CD4-positive, alpha-beta T cell (primary cell): ENCODE data around the gene COMP. TPM values are rescaled to one million over a fixed set of nuclear protein-coding genes. Genes with fewer than 3 reads are reported as not detected.

ENCODE experiments used
- ATAC-seq: fragments of 200-7000 bp; cut with Tn5 transposase; one replicate; pipeline ENCODE4 v1.10.0; 2022; ENCODE audit warnings: mild to moderate bottlenecking; ENCODE audit not compliant: poor library complexity
- CTCF ChIA-PET: fragments of 350-600 bp; sonication (Branson Sonifier 250); formaldehyde crosslinking; loops from one replicate; lab custom pipeline; 2021; ENCODE audit warnings: antibody characterized with exemption, inconsistent platforms; lab: Charles Lee
- POLR2A ChIA-PET: fragments of 350-600 bp; sonication (Branson Sonifier 250); formaldehyde crosslinking; loops from one replicate; lab custom pipeline; 2021; ENCODE audit warnings: antibody characterized with exemption, inconsistent platforms; lab: Charles Lee
- DNase-seq, 14 experiments: peaks; one replicate each; pipeline ENCODE4 v3.0.0-alpha.2; 2013 to 2020; ENCODE audit warnings: mixed read lengths in 2 of 14
- H3K27ac ChIP-seq, 2 donors: one replicate each; pipeline versions ENCODE4 v1.5.1 to v1.7.0; 2013; ENCODE audit warnings: low read length in 2 of 2, low read depth in 1 of 2, mild to moderate bottlenecking in 1 of 2
- H3K27me3 ChIP-seq, 2 experiments: 1 replicate in 1 of 2; 2 replicates in 1 of 2; pipeline versions ENCODE4 v1.6.1 to v1.7.0; 2013; ENCODE audit warnings: low read length in 2 of 2, control low read depth in 1 of 2, mild to moderate bottlenecking in 1 of 2, moderate library complexity in 1 of 2; ENCODE audit not compliant: insufficient read depth in 2 of 2, control insufficient read depth in 1 of 2
- H3K36me3 ChIP-seq: one replicate; pipeline ENCODE4 v1.6.1; 2013; ENCODE audit warnings: low read length, control low read depth; ENCODE audit not compliant: insufficient read depth
- H3K4me1 ChIP-seq: one replicate; pipeline ENCODE4 v1.6.1; 2013; ENCODE audit warnings: low read length, control low read depth; ENCODE audit not compliant: insufficient read depth
- H3K4me3 ChIP-seq: one replicate; pipeline ENCODE4 v1.5.1; 2013; ENCODE audit warnings: mild to moderate bottlenecking, low read length, moderate library complexity
- H3K9me3 ChIP-seq, 2 experiments: 1 replicate in 1 of 2; 2 replicates in 1 of 2; pipeline versions ENCODE4 v1.6.1 to v1.7.0; 2013; ENCODE audit warnings: low read length in 2 of 2, mild to moderate bottlenecking in 2 of 2, control low read depth in 1 of 2, moderate library complexity in 1 of 2; ENCODE audit not compliant: control insufficient read depth in 1 of 2, insufficient read depth in 1 of 2
- H3K27ac Mint-ChIP-seq: one replicate; pipeline ENCODE4 v1.8.0; 2020; ENCODE audit warnings: mixed read lengths
- H3K27me3 Mint-ChIP-seq: one replicate; pipeline ENCODE4 v1.8.0; 2021; ENCODE audit warnings: mixed read lengths
- H3K36me3 Mint-ChIP-seq: one replicate; pipeline ENCODE4 v1.8.0; 2021; ENCODE audit warnings: low read depth, mixed read lengths
- H3K4me1 Mint-ChIP-seq: one replicate; pipeline ENCODE4 v1.8.0; 2021; ENCODE audit warnings: low read depth, mixed read lengths
- H3K4me3 Mint-ChIP-seq: one replicate; pipeline ENCODE4 v1.8.0; 2020; ENCODE audit warnings: mild to moderate bottlenecking, mixed read lengths
- H3K9me3 Mint-ChIP-seq: one replicate; pipeline ENCODE4 v1.8.0; 2020; ENCODE audit warnings: mixed read lengths
- intact Hi-C, 2 experiments: fragments of 100-400 bp; cut with DNase I in 1 of 2; cut with micrococcal nuclease in 1 of 2; formaldehyde crosslinking; loops; one replicate each; pipeline versions ENCODE4 v1.15.1 to v1.9.0; 2023 to 2025; cut with DNase I, micrococcal nuclease
- total RNA-seq, 174 experiments: library from RNA in 2 of 174; stranded (reverse) in 2 of 174; gene quantifications; one replicate each; pipeline ENCODE4 v1.2.3 and lab custom pipeline; 2021 to 2026
- TF ChIP-seq, protein P1 (sequence below): fragments of 200-600 bp; IDR thresholded peaks from one replicate; pipeline ENCODE4 v1.8.0; 2022; ENCODE audit warnings: antibody characterized with exemption, mild to moderate bottlenecking

COMP gene
- total RNA-seq, 2 experiments from 2014 or later: not detected

DNA sequence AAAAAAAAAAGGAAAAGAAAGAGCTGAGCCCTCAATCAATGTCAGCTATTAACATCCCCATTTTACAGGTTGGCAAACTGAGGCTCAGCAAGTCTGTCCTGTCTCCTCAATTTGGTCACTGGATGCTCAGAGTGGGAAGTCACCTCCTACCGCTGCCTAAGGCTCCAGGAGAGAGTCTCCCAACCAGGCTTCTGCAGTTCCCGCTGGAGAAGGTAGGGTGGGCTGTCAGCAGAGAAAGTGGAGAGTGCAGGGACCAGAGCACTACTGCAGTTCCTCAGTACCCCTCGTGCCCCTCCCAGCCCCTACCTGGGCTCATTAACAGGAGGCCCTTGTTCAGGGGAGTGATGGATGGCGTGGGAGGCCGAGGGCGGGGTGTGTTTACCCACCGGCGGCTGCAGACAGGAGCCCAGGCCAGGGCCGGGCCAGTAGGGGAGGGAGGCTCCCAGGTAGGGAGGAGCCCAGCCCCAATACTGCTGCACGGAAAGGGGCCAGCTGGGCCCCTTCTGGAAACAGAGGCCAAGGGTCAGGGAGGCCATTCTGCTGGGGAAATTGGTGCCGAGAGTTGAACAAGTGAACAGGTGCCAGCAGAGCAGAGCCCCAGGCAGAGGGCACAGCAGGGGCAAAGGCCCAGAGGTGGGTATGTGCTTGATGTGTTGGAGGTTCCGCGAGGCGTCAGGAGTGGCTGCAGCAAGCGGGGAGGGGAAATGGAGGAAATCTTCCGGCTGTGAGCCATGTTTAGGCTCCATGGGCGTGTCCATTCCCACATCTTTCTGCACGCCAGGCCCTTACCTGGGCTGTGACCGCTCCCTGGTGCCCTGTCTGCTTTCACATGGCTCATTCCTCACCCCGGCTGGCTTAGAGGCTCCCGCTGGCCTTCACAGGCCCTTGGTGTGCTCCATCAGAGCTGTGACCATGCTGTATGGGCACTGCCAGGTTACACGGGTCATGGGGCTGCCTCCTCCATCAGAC is 7.6 kb upstream of the COMP start:
- Mint-ChIP-seq H3K4me1 (no peaks in the 10 kb centered on the region), H3K9me3 (no peaks in the 10 kb centered on the region), H3K4me3 (no peak overlapping the region), H3K36me3 (no peaks in the 10 kb centered on the region), H3K27ac (no peak overlapping the region), H3K27me3 (peaks cover 44% of the 10 kb centered on the region)
- CTCF ChIA-PET: no interaction called here
- POLR2A ChIA-PET: no interaction called here
- TF ChIP-seq, protein P1, sequence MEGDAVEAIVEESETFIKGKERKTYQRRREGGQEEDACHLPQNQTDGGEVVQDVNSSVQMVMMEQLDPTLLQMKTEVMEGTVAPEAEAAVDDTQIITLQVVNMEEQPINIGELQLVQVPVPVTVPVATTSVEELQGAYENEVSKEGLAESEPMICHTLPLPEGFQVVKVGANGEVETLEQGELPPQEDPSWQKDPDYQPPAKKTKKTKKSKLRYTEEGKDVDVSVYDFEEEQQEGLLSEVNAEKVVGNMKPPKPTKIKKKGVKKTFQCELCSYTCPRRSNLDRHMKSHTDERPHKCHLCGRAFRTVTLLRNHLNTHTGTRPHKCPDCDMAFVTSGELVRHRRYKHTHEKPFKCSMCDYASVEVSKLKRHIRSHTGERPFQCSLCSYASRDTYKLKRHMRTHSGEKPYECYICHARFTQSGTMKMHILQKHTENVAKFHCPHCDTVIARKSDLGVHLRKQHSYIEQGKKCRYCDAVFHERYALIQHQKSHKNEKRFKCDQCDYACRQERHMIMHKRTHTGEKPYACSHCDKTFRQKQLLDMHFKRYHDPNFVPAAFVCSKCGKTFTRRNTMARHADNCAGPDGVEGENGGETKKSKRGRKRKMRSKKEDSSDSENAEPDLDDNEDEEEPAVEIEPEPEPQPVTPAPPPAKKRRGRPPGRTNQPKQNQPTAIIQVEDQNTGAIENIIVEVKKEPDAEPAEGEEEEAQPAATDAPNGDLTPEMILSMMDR: no peak
- DNase-seq (no peak), ATAC-seq (no peak)
- intact Hi-C loops: no loop called here
- H3K4me1 ChIP-seq: no peaks in the 10 kb centered on the region
- peaks cover 44 to 45% of the 10 kb centered on the region in 2 experiments for H3K27me3 ChIP-seq
- no peak overlapping the region for H3K27ac ChIP-seq
- H3K9me3 ChIP-seq: peaks cover 0 to 27% of the 10 kb centered on the region in 2 experiments
- H3K36me3 ChIP-seq: no peaks in the 10 kb centered on the region
- H3K4me3 ChIP-seq: no peak overlapping the region

- H3K4me3 ChIP-seq: no peak overlapping the region
- Mint-ChIP-seq H3K4me3 (no peak overlapping the region), H3K27ac (no peak overlapping the region), H3K27me3 (peaks cover 58% of the 10 kb centered on the region), H3K36me3 (no peaks in the 10 kb centered on the region), H3K4me1 (no peaks in the 10 kb centered on the region), H3K9me3 (no peaks in the 10 kb centered on the region)
- peaks cover 0 to 19% of the 10 kb centered on the region in 2 experiments for H3K9me3 ChIP-seq
- no peaks in the 10 kb centered on the region for H3K36me3 ChIP-seq
- DNase-seq (no peak), ATAC-seq (no peak)
- peaks cover 57 to 69% of the 10 kb centered on the region in 2 experiments for H3K27me3 ChIP-seq
- ChIA-PET POLR2A (no interaction called here), CTCF (no interaction called here)
- intact Hi-C loops: no loop called here
- no peak overlapping the region for H3K27ac ChIP-seq
- H3K4me1 ChIP-seq: peaks cover 1% of the 10 kb centered on the region
- TF ChIP-seq, protein P1: no peak
Observed at GRCh38 chr19:18796239-18796638, 5.1 kb upstream of the COMP start.

DNA sequence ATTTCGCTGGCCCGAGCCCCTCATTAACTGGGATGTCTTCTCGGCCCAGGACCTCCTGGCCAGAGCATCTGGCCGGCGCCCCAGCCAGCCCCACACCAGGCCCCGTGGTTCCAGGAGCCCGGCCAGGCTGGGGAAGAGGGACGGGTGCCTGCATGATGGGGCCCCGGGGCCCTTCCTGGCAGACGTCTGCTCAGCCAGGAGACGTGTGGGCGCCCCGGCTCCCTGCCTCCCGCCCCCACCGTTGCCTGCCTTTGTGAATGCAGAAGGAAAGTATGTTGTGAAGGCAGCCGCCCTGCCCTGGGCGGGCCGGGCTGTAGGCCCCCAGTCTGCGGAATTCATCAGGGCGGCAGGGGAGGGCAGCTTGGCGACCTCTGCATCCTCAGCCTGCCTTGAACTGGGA is 4.4 kb upstream of the COMP start:
- ChIA-PET CTCF (no interaction called here), POLR2A (no interaction called here)
- intact Hi-C loops: no loop called here
- no peaks in the 10 kb centered on the region for H3K36me3 Mint-ChIP-seq
- no peak overlapping the region for H3K27ac Mint-ChIP-seq
- H3K36me3 ChIP-seq: no peaks in the 10 kb centered on the region
- no peak for DNase-seq
- H3K4me3 Mint-ChIP-seq: no peak overlapping the region
- ATAC-seq: no peak
- H3K27me3 ChIP-seq: peaks cover 62 to 76% of the 10 kb centered on the region in 2 experiments
- H3K9me3 ChIP-seq: peaks cover 0 to 22% of the 10 kb centered on the region in 2 experiments
- H3K27me3 Mint-ChIP-seq: peaks cover 65% of the 10 kb centered on the region
- H3K9me3 Mint-ChIP-seq: no peaks in the 10 kb centered on the region
- H3K4me1 ChIP-seq: peaks cover 8% of the 10 kb centered on the region
- no peak overlapping the region for H3K4me3 ChIP-seq
- TF ChIP-seq, protein P1: no peak
- H3K4me1 Mint-ChIP-seq: peaks cover 4% of the 10 kb centered on the region
- H3K27ac ChIP-seq: no peak overlapping the region
